Measurements from ENCODE around the gene DYTN.

Gene DYTN

DNA sequence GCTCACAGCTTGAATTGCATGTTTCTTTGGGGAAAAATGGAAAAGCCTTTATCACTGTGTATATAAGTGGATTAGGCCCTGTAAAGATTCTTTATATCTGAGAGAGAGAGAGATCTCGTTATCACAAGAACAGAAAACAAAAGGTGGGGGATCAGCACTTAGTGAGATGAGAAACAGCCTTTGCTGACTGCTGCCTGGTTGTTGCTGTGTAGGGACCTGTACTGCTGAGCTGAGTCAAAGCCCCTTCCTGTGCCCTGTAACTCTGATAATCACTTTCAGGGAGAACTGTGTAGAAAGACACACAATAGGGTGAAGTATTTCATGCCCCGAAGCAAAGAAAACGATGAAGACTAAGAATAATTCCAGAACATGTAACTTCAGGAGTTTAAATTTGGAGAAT lies 106.5 kb downstream of the DYTN start:
- TF ChIP-seq, protein P1, sequence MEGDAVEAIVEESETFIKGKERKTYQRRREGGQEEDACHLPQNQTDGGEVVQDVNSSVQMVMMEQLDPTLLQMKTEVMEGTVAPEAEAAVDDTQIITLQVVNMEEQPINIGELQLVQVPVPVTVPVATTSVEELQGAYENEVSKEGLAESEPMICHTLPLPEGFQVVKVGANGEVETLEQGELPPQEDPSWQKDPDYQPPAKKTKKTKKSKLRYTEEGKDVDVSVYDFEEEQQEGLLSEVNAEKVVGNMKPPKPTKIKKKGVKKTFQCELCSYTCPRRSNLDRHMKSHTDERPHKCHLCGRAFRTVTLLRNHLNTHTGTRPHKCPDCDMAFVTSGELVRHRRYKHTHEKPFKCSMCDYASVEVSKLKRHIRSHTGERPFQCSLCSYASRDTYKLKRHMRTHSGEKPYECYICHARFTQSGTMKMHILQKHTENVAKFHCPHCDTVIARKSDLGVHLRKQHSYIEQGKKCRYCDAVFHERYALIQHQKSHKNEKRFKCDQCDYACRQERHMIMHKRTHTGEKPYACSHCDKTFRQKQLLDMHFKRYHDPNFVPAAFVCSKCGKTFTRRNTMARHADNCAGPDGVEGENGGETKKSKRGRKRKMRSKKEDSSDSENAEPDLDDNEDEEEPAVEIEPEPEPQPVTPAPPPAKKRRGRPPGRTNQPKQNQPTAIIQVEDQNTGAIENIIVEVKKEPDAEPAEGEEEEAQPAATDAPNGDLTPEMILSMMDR (conservative IDR thresholded peaks at IDR 0.05; ENCODE audit: low read depth): no peak
- no peak overlapping the region for H3K27ac ChIP-seq
- ChIA-PET POLR2A (ENCODE audit: low non-redundant PET) (no interaction called here), CTCF (interaction anchor here (0.5 kb wide), 1 partner anchor 154 kb away, joined by 4 read pairs; no protein-coding TSS in a partner anchor)
- peak; percentile 20 for DNase-seq (ENCODE audit: low spot score)

GRCh38 chr2:206611191-206611590 lies 107.0 kb downstream of the DYTN start:
- ChIA-PET CTCF (no interaction called here), POLR2A (ENCODE audit: low non-redundant PET) (no interaction called here)
- no peak overlapping the region for H3K27ac ChIP-seq
- peak; percentile 22 for DNase-seq (ENCODE audit: low spot score)
- TF ChIP-seq, protein P1 (conservative IDR thresholded peaks at IDR 0.05; ENCODE audit: low read depth): no peak

- ChIA-PET POLR2A (ENCODE audit: low non-redundant PET) (no interaction called here), CTCF (no interaction called here)
- DNase-seq (ENCODE audit: low spot score): no peak
- H3K27ac ChIP-seq: no peak overlapping the region
- TF ChIP-seq, protein P1 (conservative IDR thresholded peaks at IDR 0.05; ENCODE audit: low read depth): no peak
Measured at GRCh38 chr2:206610451-206610850, 107.7 kb downstream of the DYTN start.

DNA sequence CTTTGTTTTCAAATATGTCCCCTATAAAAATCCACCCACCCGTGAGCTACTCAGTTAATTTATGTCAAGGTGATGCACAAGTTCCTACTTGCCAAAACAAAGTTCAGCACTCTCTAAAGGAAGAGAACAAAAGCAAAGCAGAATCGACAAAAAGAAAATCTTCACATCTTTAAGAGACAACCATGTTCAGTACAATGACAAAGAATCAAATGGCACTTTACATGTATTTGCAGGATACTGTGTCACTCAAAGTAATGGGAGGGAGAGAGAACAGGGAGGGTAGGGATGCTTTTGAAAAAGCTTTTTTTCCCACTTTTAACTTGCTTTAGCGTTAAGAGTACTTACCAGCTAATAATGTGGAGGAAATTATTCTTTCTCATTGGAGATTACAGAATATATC lies 115.0 kb downstream of the DYTN start:
- no peak overlapping the region for H3K27ac ChIP-seq
- ChIA-PET POLR2A (ENCODE audit: low non-redundant PET) (no interaction called here), CTCF (interaction anchor here (0.6 to 0.7 kb wide), 5 partner anchors 19 to 239 kb away, joined by 3 to 5 read pairs (median 3); no protein-coding TSS in a partner anchor)
- TF ChIP-seq, protein P1 (conservative IDR thresholded peaks at IDR 0.05; ENCODE audit: low read depth): no peak
- no peak for DNase-seq (ENCODE audit: low spot score)

All from RWPE1 (cell line).